HG03139 (cell line): ENCODE results near the gene RPL39.
"Not testable (repeated sequence)": the region's sequence is repeated elsewhere in the genome, so short reads cannot be mapped to it uniquely, and the experiment has no call there.

Experiments used
- ATAC-seq: cut with Tn5 transposase; IDR thresholded peaks from one replicate; pipeline ENCODE4 v1.9.1; 2021; ENCODE audit not compliant: unreplicated experiment

Gene RPL39

GRCh38 chrX:119763836-119764387 lies 27.5 kb downstream of the RPL39 start:
- no peak for ATAC-seq

GRCh38 chrX:119763181-119763580 lies 28.2 kb downstream of the RPL39 start:
- no peak for ATAC-seq

- no peak for ATAC-seq
Measured at GRCh38 chrX:119762718-119763117, 28.7 kb downstream of the RPL39 start.

- no peak for ATAC-seq
Measured at GRCh38 chrX:119760026-119760877, 31.2 kb downstream of the RPL39 start.

GRCh38 chrX:119759248-119759766 lies 32.1 kb downstream of the RPL39 start:
- no peak for ATAC-seq

- no peak for ATAC-seq
Measured at GRCh38 chrX:119758731-119759247, 32.6 kb downstream of the RPL39 start.

- ATAC-seq, result no peak
Measured at GRCh38 chrX:119757979-119758730, 33.3 kb downstream of the RPL39 start, which contains the start of gene SOWAHD. Gene SOWAHD (plus strand): TSS chrX:119758588. CDS start chrX:119758668, 80 bp downstream.

GRCh38 chrX:119757646-119757978 lies 33.8 kb downstream of the RPL39 start:
- ATAC-seq, result no peak

GRCh38 chrX:119756926-119757635 lies 34.3 kb downstream of the RPL39 start:
- no peak for ATAC-seq

- peak; percentile 60 for ATAC-seq
Measured at GRCh38 chrX:119755981-119756533, 35.4 kb downstream of the RPL39 start.

GRCh38 chrX:119753639-119754257 lies 37.7 kb downstream of the RPL39 start:
- no peak for ATAC-seq

- no peak for ATAC-seq
Measured at GRCh38 chrX:119753001-119753400, 38.4 kb downstream of the RPL39 start.

- not testable (repeated sequence) for ATAC-seq
Measured at GRCh38 chrX:119750751-119751150, 40.7 kb downstream of the RPL39 start.

- ATAC-seq, result not testable (repeated sequence)
Measured at GRCh38 chrX:119750131-119750530, 41.3 kb downstream of the RPL39 start.

- ATAC-seq, result no peak
Measured at GRCh38 chrX:119745283-119745848, 46.1 kb downstream of the RPL39 start.

- ATAC-seq, result no peak
Measured at GRCh38 chrX:119738742-119739141, 52.7 kb downstream of the RPL39 start.
